H9 (cell line): ENCODE measurements around the gene GARIN5A. TPM values are rescaled to one million over a fixed set of nuclear protein-coding genes. Genes with fewer than 3 reads are reported as not detected.

Experiments
- DNase-seq: peaks from one replicate; pipeline ENCODE4 v3.0.0-alpha.2; 2017
- H2AFZ ChIP-seq: one replicate; pipeline ENCODE4 v1.6.1; 2013; ENCODE audit warnings: mild to moderate bottlenecking, low read length, control low read depth, moderate library complexity
- H2AK5ac ChIP-seq: 2 replicates; pipeline ENCODE4 v1.6.1; 2013; ENCODE audit warnings: low read length, control low read depth, mixed read lengths; ENCODE audit not compliant: insufficient read length
- H2BK120ac ChIP-seq: one replicate; pipeline ENCODE4 v1.6.1; 2013; ENCODE audit warnings: low read depth, mild to moderate bottlenecking, low read length, control low read depth, inconsistent platforms; ENCODE audit not compliant: poor library complexity, severe bottlenecking
- H2BK12ac ChIP-seq: 2 replicates; pipeline ENCODE4 v1.6.1; 2013; ENCODE audit warnings: low read length, control low read depth, mixed read lengths, low read depth; ENCODE audit not compliant: insufficient read length
- H2BK15ac ChIP-seq: 2 replicates; pipeline ENCODE4 v1.6.1; 2013; ENCODE audit warnings: low read depth, low read length, control low read depth
- H2BK20ac ChIP-seq: one replicate; pipeline ENCODE4 v1.6.1; 2013; ENCODE audit warnings: low read depth, mild to moderate bottlenecking, low read length, control low read depth, inconsistent platforms; ENCODE audit not compliant: poor library complexity, severe bottlenecking
- H2BK5ac ChIP-seq: 2 replicates; pipeline ENCODE4 v1.6.1; 2013; ENCODE audit warnings: low read length, control low read depth, mixed read lengths; ENCODE audit not compliant: insufficient read length
- H3K14ac ChIP-seq: 2 replicates; pipeline ENCODE4 v1.6.1; 2013; ENCODE audit warnings: low read length, control low read depth; ENCODE audit not compliant: insufficient read depth
- H3K18ac ChIP-seq: 2 replicates; pipeline ENCODE4 v1.6.1; 2013; ENCODE audit warnings: low read depth, mild to moderate bottlenecking, mixed read lengths, low read length, control low read depth; ENCODE audit not compliant: insufficient read length
- H3K23ac ChIP-seq: 2 replicates; pipeline ENCODE4 v1.6.1; 2013; ENCODE audit warnings: low read length, control low read depth, mixed read lengths, low read depth; ENCODE audit not compliant: insufficient read length
- H3K23me2 ChIP-seq: 2 replicates; pipeline ENCODE4 v1.6.1; 2013; ENCODE audit warnings: low read depth, mild to moderate bottlenecking, mixed read lengths, low read length, control low read depth; ENCODE audit not compliant: insufficient read length, poor library complexity, severe bottlenecking
- H3K27ac ChIP-seq: 2 replicates; pipeline ENCODE4 v1.5.1; 2013; ENCODE audit warnings: low read length, control low read depth, mixed read lengths, low read depth; ENCODE audit not compliant: insufficient read length
- H3K27me3 ChIP-seq: 2 replicates; pipeline ENCODE4 v1.6.1; 2013; ENCODE audit warnings: low read length, control low read depth, inconsistent platforms; ENCODE audit not compliant: insufficient read depth
- H3K4ac ChIP-seq: 2 replicates; pipeline ENCODE4 v1.6.1; 2013; ENCODE audit warnings: low read depth, mild to moderate bottlenecking, control low read depth, inconsistent platforms, low read length, moderate library complexity
- H3K4me1 ChIP-seq: 2 replicates; pipeline ENCODE4 v1.6.1; 2013; ENCODE audit warnings: low read length, control low read depth, inconsistent platforms; ENCODE audit not compliant: insufficient read depth
- H3K4me2 ChIP-seq: 2 replicates; pipeline ENCODE4 v1.6.1; 2013; ENCODE audit warnings: low read length, control low read depth, mixed read lengths; ENCODE audit not compliant: insufficient read length, insufficient read depth
- H3K56ac ChIP-seq: 2 replicates; pipeline ENCODE4 v1.6.1; 2013; ENCODE audit warnings: low read depth, mild to moderate bottlenecking, mixed read lengths, low read length, control low read depth; ENCODE audit not compliant: insufficient read length
- H3K79me1 ChIP-seq: 2 replicates; pipeline ENCODE4 v1.6.1; 2013; ENCODE audit warnings: low read depth, mild to moderate bottlenecking, moderate library complexity, low read length, control low read depth, inconsistent platforms; ENCODE audit not compliant: insufficient read depth, poor library complexity, severe bottlenecking
- H3K79me2 ChIP-seq: 2 replicates; pipeline ENCODE4 v1.6.1; 2013; ENCODE audit warnings: low read length, control low read depth, inconsistent platforms; ENCODE audit not compliant: insufficient read depth
- H3K9ac ChIP-seq: 2 replicates; pipeline ENCODE4 v1.6.1; 2013; ENCODE audit warnings: low read length, control low read depth, mixed read lengths; ENCODE audit not compliant: insufficient read length; ENCODE audit errors: extremely low read depth
- H3K9me3 ChIP-seq: one replicate; pipeline ENCODE4 v1.6.1; 2013; ENCODE audit warnings: low read depth, low read length, inconsistent platforms; ENCODE audit not compliant: control insufficient read depth
- H3T11ph ChIP-seq: one replicate; pipeline ENCODE4 v1.6.1; 2013; ENCODE audit warnings: mild to moderate bottlenecking, low read length, control low read depth, inconsistent platforms
- H4K20me1 ChIP-seq: one replicate; pipeline ENCODE4 v1.6.1; 2013; ENCODE audit not compliant: control insufficient read depth, insufficient read length, insufficient read depth
- H4K5ac ChIP-seq: 2 replicates; pipeline ENCODE4 v1.6.1; 2013; ENCODE audit warnings: low read depth, mild to moderate bottlenecking, mixed read lengths, low read length, control low read depth; ENCODE audit not compliant: insufficient read length
- H4K8ac ChIP-seq: replicated peaks from 2 replicates; pipeline ENCODE4 v1.6.1; 2013; ENCODE audit warnings: low read length, control low read depth, mixed read lengths, low read depth; ENCODE audit not compliant: insufficient read length
- H4K91ac ChIP-seq: 2 replicates; pipeline ENCODE4 v1.6.1; 2013; ENCODE audit warnings: low read depth, mild to moderate bottlenecking, moderate library complexity, mixed read lengths, low read length, control low read depth; ENCODE audit not compliant: insufficient read length
- H3K27ac Mint-ChIP-seq, 3 experiments: 2 replicates in 2 of 3; 3 replicates in 1 of 3; pipeline ENCODE4 v1.8.0; 2020 to 2021; ENCODE audit warnings: mixed read lengths in 3 of 3, mild to moderate bottlenecking in 1 of 3, moderate library complexity in 1 of 3
- H3K27me3 Mint-ChIP-seq: 2 replicates; pipeline ENCODE4 v1.8.0; 2021; ENCODE audit warnings: low read depth, mild to moderate bottlenecking, moderate library complexity, mixed read lengths
- H3K36me3 Mint-ChIP-seq, 3 experiments: 2 replicates in 2 of 3; 3 replicates in 1 of 3; pipeline ENCODE4 v1.8.0; 2020 to 2021; ENCODE audit warnings: low read depth in 3 of 3, mixed read lengths in 3 of 3; ENCODE audit not compliant: insufficient read depth in 1 of 3
- H3K4me1 Mint-ChIP-seq, 2 experiments: 2 replicates each; pipeline ENCODE4 v1.8.0; 2020; ENCODE audit warnings: mixed read lengths in 2 of 2
- H3K4me3 Mint-ChIP-seq, 2 experiments: 2 replicates in 1 of 2; 3 replicates in 1 of 2; pipeline ENCODE4 v1.8.0; 2020 to 2021; ENCODE audit warnings: mild to moderate bottlenecking in 2 of 2, mixed read lengths in 2 of 2, moderate library complexity in 1 of 2
- H3K9me3 Mint-ChIP-seq, 2 experiments: 2 replicates in 1 of 2; 3 replicates in 1 of 2; pipeline ENCODE4 v1.8.0; 2020; ENCODE audit warnings: mild to moderate bottlenecking in 2 of 2, mixed read lengths in 2 of 2, moderate library complexity in 1 of 2
- WGBS: extraction: QIAGEN DNeasy Blood & Tissue Kit; methylation state at CpG from one replicate; pipeline ENCODE4 v1.1.7; 2013; ENCODE audit warnings: missing lambda C conversion rate, low lambda C conversion rate, mixed read lengths; ENCODE audit not compliant: insufficient read length; ENCODE audit errors: extremely low coverage; 5-methylcytosine and 5-hydroxymethylcytosine counted together
- total RNA-seq: library from RNA; stranded (reverse); gene quantifications from 2 replicates; pipeline ENCODE4 v1.2.1, GENCODE V29; 2021
- TF ChIP-seq, protein P1 (sequence below): fragments of 200-600 bp; sonication (generic); conservative IDR thresholded peaks from 3 replicates; pipeline ENCODE4 v1.8.0; 2021; ENCODE audit warnings: antibody characterized with exemption, mild to moderate bottlenecking

Gene GARIN5A
- total RNA-seq, 1 experiment from 2014 or later, result 9.5 TPM

DNA sequence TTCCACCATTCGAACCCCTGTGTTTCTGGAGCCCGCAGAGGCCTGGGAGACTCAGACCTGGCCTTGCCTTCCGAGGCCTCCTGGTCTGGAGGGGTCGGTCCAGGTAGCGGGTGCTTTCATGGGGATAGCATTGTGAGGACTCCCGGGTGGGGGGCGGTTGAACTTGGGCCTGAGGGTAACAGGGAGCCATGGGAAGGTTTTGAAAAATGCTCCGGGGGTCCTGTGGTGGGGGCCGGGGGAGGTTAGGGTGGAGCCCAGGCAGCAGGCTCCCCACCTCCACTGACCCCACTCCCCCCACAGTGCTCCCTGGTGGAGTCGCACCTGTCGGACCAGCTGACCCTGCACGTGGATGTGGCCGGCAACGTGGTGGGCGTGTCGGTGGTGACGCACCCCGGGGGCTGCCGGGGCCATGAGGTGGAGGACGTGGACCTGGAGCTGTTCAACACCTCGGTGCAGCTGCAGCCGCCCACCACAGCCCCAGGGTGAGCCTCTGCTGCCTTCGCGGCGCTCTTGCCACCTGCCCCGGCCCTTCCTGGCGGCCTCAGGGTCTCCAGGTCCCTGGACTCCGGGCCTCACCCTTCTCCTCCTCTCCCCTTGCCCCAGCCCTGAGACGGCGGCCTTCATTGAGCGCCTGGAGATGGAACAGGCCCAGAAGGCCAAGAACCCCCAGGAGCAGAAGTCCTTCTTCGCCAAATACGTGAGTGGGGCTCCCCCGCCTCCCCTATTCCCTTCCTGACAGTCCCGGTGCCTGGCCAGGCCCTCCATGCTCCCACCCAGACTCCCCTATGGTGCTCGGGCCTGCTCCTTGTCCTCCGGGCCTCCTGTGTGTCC lies 3.8 kb upstream of the GARIN5A start:
- Histone ChIP-seq H4K5ac (no peak overlapping the region), H2BK12ac (no peak overlapping the region), H3K14ac (no peak overlapping the region), H2BK20ac (no peak overlapping the region), H3K4ac (no peak overlapping the region), H2BK15ac (no peak overlapping the region), H3K23ac (no peak overlapping the region), H3K4me2 (no peak overlapping the region), H3K79me2 (peaks cover 5% of the 10 kb centered on the region; the same call in 1 of the 2 replicates), H3K4me1 (peaks cover 4% of the 10 kb centered on the region; the same call in 1 of the 2 replicates), H2AK5ac (no peak overlapping the region), H3K79me1 (peaks cover 9% of the 10 kb centered on the region), H4K91ac (no peak overlapping the region), H4K20me1 (no peaks in the 10 kb centered on the region), H3K27me3 (no peaks in the 10 kb centered on the region), H3K27ac (no peak overlapping the region), H2BK120ac (no peak overlapping the region), H2BK5ac (no peak overlapping the region), H3K56ac (no peak overlapping the region), H2AFZ (no peak overlapping the region), H3K23me2 (no peaks in the 10 kb centered on the region), H3K9me3 (peaks cover 7% of the 10 kb centered on the region), H3K9ac (no peak overlapping the region), H3T11ph (no peak overlapping the region), H3K18ac (no peak overlapping the region), H4K8ac (no peak overlapping the region)
- Mint-ChIP-seq H3K27me3 (peaks cover 9% of the 10 kb centered on the region), H3K9me3 (peaks cover 20 to 32% of the 10 kb centered on the region in 2 experiments), H3K4me1 (peaks cover 8 to 18% of the 10 kb centered on the region in 2 experiments), H3K4me3 (no peak overlapping the region), H3K36me3 (peaks cover 52 to 66% (median 64%) of the 10 kb centered on the region in 3 experiments), H3K27ac (no peak overlapping the region)
- TF ChIP-seq, protein P1, sequence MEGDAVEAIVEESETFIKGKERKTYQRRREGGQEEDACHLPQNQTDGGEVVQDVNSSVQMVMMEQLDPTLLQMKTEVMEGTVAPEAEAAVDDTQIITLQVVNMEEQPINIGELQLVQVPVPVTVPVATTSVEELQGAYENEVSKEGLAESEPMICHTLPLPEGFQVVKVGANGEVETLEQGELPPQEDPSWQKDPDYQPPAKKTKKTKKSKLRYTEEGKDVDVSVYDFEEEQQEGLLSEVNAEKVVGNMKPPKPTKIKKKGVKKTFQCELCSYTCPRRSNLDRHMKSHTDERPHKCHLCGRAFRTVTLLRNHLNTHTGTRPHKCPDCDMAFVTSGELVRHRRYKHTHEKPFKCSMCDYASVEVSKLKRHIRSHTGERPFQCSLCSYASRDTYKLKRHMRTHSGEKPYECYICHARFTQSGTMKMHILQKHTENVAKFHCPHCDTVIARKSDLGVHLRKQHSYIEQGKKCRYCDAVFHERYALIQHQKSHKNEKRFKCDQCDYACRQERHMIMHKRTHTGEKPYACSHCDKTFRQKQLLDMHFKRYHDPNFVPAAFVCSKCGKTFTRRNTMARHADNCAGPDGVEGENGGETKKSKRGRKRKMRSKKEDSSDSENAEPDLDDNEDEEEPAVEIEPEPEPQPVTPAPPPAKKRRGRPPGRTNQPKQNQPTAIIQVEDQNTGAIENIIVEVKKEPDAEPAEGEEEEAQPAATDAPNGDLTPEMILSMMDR, result no peak
- no peak for DNase-seq
- no CpG with 5 or more reads among the region's 37 CpGs for WGBS
